SK-MEL-5 (cell line): ENCODE data around the gene PLCL2. TPM values are rescaled to one million over a fixed set of nuclear protein-coding genes. Genes with fewer than 3 reads are reported as not detected.
A peak's percentile ranks its signal among the peaks of the same experiment; 100 is the strongest.

Experiments used
- DNase-seq: peaks from one replicate; pipeline ENCODE4 v3.0.0-alpha.2; 2016; ENCODE audit warnings: low read depth, low spot score
- in situ Hi-C: cut with HindIII; loops from 2 replicates; pipeline ENCODE4 v1.10.0; 2016; ENCODE audit warnings: low sequenced_read_pairs, high pct_unique_total_duplicates, low pct_unique_long_range_greater_than_20kb
- total RNA-seq: library from RNA; depleted of rRNA; stranded (reverse); fragments of >200 nt; shearing (Covaris generic); gene quantifications from 2 replicates; pipeline ENCODE4 v1.2.3, GENCODE V29; 2014

Gene PLCL2
- total RNA-seq, 1 experiment from 2014 or later: 4.4 TPM

DNA sequence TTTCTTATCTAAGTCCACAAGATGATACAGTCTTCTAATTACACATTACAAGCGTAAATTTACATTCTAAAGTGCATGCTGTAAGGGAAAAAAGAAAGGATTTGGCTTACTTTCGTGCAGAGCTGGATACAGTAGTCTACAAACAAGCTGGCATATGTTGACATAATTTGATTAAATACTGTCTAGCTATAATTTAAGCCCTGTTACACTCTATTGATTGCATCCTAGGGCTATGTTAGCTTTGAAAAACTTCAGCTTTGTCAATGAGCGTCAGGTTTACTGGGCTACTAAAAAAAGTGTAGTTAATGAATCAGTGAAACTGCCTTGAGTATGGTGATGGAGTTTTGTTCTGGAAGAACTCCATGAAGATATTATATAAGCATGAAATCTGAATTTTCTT lies 24.5 kb upstream of the PLCL2 start:
- in situ Hi-C loops: no loop called here
- no peak for DNase-seq

DNA sequence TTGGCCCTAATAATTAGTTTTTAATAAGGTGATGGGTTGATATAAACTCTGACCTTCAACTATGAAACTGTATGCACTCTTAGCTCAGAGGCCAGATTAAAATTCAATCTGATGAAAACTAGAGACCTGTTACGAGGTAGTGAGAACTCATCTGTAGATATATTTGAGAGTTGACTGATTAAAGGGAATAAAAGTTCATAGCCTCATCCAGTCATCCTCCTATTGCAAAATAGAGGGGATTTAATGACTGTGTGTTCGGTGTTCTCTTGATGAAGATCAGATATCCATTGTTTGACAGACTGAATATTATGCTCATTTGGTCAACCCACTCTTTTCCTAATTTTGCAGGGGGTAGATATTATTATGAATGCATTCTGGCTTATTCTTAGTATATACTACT lies 23.3 kb upstream of the PLCL2 start:
- in situ Hi-C loops: no loop called here
- DNase-seq: no peak

DNA sequence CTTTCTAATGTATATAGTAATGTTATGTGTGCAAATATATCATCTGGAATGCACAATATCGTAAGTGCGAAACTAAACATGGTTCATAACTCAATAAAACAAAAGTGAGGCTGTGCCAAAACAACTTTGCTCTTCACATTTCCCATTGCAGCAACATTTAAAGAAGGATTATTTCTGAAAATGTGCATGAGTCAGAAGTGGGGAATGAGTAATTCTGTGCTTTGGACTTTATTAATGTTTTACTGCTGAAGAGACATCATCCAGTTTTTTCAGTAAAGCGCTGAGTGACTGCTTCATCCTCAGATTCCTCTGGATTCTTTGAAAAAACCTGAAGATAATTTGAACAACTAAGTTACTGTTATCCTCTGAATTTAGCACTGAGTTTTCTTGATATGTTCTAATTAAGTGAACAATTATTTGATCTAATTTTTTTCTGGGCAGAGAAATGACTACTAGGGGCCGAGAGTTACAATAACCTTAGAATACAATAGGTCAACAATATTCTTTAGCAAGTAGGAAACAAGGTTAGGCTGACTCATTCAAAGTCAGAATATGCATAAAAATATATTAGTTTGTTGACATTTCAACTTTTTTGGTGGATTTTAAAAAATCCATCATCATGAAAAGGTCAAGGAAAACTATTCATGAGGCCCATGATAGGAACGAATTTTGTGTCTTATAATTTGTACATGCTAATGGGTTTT lies 20.0 kb upstream of the PLCL2 start:
- in situ Hi-C loops: no loop called here
- no peak for DNase-seq

GRCh38 chr3:16865335-16865734 lies 19.4 kb upstream of the PLCL2 start:
- in situ Hi-C loops: no loop called here
- no peak for DNase-seq

DNA sequence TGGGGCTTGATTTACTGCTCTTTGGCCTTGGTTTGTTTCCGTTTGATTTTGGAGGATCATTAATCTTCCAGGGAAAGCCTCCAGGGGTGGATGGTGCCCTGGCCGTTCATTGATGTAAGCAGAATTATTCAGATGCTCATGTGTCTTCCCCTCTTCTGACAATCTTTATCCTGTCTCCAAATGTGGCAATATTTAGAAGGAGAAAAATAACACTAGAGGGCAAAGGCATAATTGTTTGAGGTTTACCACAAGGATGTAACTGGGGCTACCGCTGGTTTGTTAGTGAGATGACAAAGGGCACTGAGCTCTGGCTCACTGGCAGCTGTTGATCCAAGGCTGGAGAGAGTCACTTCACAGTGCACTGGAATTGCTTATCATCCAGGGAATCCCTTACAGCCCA lies 18.2 kb upstream of the PLCL2 start:
- DNase-seq: peak; percentile 46

DNA sequence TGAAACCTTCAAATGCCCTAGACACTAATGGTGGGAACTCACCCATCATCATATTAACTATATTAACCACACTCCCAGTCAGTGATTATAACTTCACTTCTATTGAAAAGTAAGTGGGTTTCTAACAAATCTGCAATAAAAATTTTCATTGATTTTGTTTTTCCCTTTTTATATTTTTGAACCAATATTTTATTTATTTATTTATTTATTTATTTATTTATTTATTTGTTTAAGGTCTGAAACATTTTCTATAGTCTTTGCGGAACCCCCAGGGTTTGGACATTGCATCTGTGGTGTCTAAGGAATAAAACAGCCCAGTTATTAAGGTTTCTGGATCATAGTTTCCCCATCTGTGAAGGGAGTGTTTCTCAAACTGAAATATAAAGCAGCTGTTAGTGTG lies 16.2 kb upstream of the PLCL2 start:
- DNase-seq: no peak
- in situ Hi-C loops: no loop called here

More for the DNA sequence above, 18.2 kb upstream of the PLCL2 start:
- in situ Hi-C loops: no loop called here

DNA sequence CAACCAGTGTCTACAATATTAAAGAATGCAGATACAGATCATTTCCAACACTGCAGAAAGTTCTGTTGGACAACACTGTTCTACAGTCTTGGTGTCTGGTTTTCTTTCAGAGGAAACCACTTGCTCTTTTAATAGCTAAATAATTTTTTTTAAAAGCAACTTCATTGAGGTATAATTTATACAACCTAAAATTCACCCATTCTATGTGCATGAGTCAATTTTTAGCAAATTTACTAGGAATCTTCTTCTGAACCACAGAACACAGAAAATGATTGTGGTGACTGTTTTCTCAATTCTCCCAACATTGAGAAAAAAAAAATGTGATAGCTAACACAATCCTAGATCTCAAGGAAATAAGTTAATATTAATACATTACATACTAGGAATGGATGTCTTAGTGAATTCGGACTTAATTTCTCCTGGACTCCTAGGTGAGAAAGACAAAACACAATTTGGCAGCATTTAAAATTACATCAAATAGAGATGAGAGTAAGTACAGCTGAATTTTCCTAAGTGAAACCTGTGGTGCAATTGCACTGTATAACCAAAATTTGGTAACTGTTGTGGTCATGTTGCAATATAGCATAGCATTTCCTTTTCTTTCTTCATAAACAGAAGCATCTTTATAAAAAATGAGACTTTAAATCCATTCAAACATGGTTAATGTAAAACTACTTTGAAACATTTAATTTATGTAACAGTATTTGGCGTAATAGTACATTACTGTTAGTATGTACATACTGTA lies 15.3 kb upstream of the PLCL2 start:
- no peak for DNase-seq
- in situ Hi-C loops: no loop called here

DNA sequence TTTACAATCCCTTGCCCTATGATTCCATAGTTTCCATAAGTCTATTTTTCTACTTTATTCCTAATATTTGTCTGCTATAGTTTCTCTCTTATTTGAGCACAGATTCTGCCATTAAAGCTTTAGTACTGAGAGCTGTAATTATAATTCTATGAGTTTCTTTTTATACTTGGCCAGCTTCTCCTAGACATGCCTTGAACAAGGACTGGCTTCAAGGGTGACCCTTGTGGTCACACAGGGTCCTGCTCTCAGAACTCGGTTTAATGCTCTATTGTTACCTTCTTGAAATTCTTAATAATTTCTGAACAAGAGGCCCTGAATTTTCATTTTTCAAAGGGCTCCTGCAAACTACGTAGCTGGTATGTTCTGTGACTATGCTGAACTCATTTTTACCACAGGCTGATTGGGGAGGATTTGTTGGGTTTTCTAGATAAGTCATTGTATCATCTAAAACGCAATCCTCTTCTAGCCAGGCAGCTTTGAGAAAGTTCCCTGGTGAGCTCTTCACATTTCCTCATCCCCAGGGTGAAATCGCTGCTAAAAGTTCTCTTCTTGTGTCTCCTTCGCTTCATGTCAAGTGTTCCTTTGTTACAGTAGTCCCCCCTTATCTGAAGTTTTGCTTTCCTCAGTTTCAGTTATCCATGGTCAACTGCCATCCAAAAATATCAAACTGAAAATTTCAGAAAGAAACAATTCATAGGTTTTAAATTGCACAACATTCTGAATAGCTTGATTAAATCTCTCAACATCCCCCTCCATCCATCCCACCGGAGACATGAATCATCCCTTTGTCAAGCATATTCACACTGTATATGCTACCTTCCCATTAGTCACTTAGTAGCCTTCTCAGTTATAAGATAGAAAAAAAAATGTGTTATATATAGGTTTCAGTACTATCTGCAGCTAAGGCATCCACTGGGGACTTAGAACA lies 12.6 kb upstream of the PLCL2 start:
- in situ Hi-C loops: no loop called here
- DNase-seq: peak; percentile 71

- in situ Hi-C loops: no loop called here
- peak; percentile 33 for DNase-seq
These were observed 10.9 kb upstream of the PLCL2 start for GRCh38 chr3:16873872-16874271.

DNA sequence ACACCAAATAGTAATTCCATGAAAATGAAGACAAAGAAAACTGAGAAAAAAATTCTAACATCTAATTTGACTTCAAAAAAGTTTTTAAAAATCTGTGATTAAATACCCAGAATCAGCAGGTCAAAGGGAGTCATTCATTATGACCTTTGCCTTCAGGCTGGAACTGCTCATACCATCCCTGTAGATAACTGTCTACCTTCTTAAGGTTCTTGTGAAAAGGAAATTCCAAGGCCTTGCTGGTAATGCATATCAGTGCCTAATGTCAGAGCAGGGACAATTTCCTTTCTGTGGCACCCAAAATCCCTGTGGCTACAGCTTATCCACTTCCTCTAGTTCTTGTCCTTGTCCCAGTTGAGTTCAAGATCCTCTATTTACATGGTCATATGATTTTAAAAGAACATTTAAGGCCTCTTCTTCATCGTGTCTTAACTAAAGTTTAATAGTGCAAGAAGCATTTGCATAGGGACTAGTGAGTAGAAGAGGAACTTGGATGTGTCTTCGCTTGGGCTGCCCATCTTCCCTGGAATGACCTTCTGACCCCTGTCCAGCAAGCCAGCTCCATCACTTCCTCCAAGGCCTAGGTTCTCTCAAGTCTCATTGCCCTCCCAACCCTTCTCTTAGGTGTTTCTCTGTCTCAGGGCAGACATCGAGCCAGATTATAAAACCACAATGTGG lies 8.7 kb upstream of the PLCL2 start:
- in situ Hi-C loops: no loop called here
- no peak for DNase-seq

- in situ Hi-C loops: no loop called here
These were observed 7.2 kb upstream of the PLCL2 start for GRCh38 chr3:16877505-16877904.

GRCh38 chr3:16877911-16878310 lies 6.8 kb upstream of the PLCL2 start:
- in situ Hi-C loops: no loop called here
- no peak for DNase-seq

More at GRCh38 chr3:16877505-16877904, 7.2 kb upstream of the PLCL2 start:
- no peak for DNase-seq

DNA sequence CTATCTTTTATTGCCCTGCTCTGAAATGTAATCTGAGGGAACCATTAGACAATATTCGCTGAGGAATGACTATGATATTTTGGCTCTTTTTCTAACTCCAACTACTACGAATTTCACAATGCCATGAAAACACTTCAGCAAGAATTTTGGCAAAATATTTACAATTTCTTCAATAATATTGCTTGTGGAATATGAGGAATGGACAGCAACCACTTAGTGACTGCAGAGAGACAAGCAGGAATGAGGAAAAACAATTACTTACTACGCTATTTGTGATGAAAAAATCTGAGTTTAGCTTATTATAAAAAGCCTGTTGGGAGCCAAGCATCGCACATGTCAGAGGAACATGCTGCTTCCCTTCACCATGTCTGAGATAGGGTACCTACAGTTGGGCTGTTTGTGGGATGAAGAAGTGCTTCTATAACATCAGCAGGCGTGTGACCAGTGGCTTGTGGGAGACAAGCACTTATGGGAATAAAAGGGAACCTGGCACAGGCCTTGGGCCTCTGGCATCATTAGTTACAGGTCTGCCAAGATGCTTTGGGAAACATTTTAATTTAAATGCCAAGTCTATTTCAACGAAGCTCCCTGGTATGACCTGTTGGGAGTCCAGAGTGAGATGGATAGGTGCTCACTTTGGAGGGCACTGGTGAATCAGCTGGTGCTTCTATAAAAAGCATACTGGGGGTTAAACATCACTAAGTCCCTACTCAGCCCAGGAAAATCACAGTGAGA lies 2.7 kb upstream of the PLCL2 start:
- in situ Hi-C loops: no loop called here
- no peak for DNase-seq

DNA sequence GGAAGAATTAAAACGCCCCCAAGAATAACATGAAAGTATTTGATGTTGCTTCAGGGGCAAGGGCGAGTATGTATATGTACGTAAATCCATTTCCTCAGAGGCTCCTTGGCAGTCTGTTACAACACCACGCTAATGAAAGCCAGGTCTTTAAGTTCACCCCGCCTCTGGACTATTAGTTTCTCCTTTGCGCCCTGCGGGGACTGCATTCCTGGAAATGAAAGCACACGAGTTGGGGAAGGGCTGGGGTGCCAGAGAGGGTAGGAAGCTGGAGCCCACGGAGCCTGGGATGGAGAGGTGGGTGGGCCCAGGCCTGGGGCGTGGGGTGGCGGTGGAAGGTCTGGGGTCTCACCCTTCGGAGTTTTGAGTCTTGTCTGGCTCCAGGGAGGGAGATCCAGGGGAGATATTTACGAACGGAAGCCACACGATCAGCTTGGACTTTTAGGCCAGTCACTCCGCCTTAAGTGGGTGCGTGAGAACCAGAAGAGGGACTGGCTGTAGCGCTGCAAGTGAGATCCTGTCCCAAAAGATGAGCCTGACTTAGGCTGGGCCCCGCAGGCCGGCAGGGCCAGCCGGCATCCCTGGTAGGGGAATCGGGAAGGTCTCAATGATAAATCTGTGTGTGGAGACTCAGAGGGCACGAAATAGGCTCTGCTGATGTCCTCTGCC lies 1.6 kb upstream of the PLCL2 start:
- no peak for DNase-seq
- in situ Hi-C loops: no loop called here

GRCh38 chr3:16883723-16884083 lies 1.1 kb upstream of the PLCL2 start:
- DNase-seq: no peak
- in situ Hi-C loops: no loop called here

GRCh38 chr3:16884084-16884747 lies 539 bp upstream of the PLCL2 start:
- in situ Hi-C loops: no loop called here

More at GRCh38 chr3:16884084-16884747, 539 bp upstream of the PLCL2 start:
- DNase-seq: no peak
